Activated T-cell treated with anti-CD3 and anti-CD28 coated beads, Interleukin-2, amount 50 U/mL, for 48 hours (primary cell): Measurements from ENCODE around the gene YJU2.
"Not testable (repeated sequence)": the region's sequence is repeated elsewhere in the genome, so short reads cannot be mapped to it uniquely, and the experiment has no call there.

ENCODE experiments used
- DNase-seq, 2 experiments: peaks; one replicate each; pipeline ENCODE4 v3.0.0-alpha.2; 2020

Gene YJU2

GRCh38 chr19:4246767-4247593 lies at the start of gene YJU2:
YJU2 (plus strand) TSS chr19:4247080; CDS start chr19:4247147, 67 bp downstream.
- DNase-seq: peak; percentile 98

DNA sequence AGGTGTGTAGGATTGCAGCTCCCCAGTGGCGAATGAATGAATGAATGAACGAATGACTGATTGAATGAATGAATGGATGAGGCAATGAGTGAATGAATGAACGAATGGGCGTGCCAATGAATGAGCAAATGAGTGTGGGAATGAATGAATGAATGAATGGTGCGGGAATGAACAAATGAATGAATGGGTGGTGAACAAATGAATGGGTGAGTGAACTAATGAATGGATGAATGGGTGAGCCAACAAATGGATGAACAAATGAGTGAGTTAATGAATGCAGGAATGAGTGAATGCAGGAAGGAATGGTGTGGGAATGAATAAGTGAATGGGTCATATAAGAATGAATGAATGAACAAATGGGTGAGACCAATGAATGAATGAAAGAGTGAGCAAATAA lies 49.7 kb upstream of the YJU2 start:
- no peak for DNase-seq

GRCh38 chr19:4197625-4198466 lies 49.0 kb upstream of the YJU2 start:
- no peak for DNase-seq

DNA sequence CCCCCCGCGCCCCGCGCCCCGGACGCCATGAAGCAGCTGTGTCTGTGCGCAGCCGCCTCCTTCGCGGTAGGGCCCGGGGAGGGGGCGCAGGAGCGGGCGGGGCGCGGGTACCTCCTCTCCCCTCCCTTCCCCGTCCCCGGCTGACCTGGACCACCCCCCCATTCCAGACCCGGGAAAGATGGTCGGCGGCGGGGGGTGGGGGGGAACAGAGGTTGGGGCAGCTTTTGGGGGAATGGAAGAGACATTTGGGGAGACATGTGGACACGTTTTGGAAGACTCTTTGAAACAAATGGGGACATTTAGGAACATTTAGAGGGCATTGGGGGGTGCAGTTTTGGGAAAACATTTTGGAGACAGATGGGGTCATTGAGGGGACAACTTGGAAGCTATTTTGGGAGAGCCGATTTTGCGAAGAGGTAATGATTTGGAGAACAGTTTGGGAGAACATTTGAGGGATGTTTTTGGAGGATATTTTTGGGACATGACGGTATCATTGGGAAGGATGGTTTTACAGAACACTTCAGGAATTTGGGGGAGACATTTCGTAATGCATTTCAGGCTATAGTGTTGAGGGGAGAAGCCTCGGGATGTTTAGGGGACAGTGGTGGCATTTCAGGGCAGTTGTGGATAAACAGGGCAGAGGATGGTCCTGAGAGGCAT lies 48.3 kb upstream of the YJU2 start:
- no peak for DNase-seq

DNA sequence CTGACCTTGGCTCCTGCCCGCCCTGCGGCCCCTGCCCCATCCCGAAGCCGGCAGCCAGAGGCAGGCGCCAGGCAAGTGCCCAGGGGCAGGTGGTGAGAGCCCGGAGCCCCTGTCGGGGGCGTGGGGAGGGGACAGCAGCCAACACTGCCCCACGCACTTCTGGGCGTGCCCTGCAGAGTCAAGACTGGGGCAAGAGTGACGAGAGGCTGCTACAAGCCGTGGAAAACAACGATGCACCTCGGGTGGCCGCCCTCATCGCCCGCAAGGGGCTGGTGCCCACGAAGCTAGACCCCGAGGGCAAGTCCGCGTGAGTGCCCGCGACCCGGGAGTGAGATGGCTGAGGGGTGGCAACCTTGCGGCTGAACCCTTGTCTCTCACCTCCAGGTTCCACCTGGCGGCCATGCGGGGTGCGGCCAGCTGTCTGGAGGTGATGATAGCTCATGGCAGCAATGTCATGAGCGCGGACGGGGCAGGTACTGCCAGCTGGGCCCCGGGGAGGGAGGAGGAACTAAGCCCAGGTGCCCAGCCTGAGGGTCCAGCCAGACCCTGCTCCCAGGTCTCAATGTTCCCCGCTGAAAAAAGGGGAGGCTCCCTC lies 47.1 kb upstream of the YJU2 start:
- no peak for DNase-seq

DNA sequence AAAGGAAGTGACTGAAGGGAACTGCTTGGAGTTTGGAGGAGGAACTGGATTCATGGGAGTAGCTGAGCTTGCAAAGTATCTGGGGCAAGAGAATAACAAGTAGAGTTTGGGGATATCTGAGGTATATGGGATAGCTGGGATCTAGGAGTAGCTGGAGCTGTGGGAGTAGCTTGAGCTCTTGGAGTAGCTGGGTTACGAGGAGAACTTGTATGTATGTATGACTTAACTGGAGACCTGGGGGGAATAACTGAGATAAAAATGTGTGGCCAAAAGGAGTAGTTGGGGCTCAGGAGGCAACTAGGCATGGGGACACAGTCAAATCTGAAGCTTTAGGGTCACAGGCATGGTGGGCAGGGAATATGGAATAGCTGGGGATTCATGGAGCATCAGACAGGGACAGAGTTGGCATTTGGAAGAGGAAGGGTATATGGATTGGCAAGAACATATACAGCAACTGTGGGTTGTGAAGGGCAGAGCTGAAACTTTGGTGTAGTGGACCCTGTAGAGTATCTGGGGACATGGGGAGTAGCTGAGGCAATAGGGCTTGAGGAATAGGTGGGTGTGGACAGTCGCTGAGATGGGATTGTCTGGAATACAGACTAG lies 45.8 kb upstream of the YJU2 start:
- no peak for DNase-seq

DNA sequence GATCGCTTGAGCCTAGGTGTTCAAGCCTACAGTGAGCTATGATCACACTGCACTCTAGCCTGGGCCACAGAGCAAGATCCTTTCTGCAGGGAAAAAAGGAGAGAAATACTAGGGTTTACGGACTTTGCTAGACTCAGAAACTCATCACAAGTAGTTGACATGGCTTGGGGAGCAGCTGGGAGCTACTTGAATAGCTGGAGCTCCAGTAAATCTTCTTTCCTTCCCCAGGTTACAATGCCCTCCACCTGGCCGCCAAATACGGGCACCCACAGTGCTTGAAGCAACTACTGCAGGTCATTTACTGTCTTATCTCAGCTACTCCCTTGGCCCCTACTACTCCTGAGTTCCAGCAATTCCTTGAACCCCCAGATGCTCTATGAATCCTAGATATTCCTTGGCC lies 45.1 kb upstream of the YJU2 start:
- DNase-seq: no peak

- no peak for DNase-seq
Observed at GRCh38 chr19:4206818-4207484, 39.9 kb upstream of the YJU2 start.

DNA sequence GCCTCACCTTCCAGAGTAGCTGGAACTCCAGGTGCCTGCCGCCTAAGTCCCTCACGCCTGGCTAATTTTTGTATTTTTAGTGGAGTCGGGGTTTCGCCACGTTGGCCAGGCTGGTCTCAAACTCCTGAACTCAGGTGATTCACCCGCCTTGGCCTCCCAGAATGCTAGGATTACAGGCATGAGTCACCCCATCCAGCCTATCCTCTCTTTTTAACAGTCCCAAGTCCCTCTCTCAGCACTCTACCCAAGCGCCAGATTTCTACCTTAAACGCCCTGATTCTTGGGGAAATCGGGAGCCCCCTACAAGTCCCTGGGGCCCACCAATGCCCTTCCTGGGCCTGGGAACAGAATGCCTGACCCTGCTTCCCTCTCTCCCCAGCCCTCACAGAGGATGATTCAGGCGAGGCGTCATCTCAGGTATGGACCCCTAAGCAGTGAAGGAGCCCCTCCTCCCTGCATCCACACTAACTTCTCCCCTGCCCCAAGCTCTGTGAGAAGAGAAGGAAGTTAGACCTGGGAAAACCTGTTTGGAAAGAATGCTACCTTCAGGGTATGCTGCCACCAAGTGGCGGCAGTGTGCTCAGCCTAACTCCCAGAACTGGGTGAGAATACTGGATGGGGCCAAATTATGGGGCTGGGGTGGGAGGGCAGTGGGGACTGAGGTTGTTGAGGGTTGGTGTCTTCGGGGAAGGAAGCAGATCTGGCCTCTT lies 38.3 kb upstream of the YJU2 start:
- DNase-seq: no peak

DNA sequence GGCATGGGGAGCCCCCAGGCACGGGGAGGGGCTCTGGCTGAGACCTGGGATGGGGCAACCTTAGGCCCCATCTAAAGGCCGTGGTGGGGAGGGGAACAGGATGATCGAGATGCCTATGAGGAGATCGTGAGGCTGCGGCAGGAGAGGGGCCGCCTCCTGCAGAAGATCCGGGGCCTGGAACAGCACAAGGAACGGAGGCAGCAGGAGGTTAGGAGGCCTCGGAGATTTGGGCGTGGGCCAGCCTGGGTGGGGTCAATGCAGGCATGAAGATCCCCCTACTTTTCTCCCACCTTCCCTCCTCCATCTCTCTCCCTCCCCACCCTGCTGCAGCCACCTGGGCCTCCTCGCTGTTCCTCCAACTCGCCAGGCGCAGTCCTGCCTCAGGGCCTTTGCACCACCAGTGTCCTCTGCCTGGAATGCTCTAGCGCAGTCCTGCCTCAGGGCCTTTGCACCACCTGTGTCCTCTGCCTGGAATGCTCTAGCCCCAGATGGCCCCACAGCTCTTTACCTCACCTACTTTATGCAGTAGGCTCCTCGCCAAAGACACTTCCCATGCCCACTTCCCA lies 36.6 kb upstream of the YJU2 start:
- no peak for DNase-seq

- no peak for DNase-seq
Observed at GRCh38 chr19:4213116-4213515, 33.8 kb upstream of the YJU2 start.

DNA sequence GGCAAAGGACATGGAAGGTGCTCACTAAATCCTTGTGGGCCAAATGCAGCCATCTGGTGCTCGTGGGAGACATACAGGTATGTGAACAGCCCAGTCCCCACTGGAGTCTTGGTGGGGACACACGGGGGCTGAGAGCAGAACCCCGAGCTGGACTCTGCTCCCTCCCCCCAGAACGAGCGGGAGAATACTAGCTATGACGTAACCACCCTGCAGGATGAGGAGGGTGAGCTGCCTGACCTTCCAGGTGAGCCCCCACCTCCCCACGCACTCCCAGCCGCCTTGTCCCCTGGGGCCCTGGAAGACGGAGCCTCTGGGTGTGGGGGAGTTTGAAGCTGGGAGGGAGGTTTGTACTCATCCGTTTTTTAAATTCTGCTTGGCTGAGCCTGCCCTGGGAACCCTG lies 31.1 kb upstream of the YJU2 start:
- DNase-seq: no peak

GRCh38 chr19:4216846-4217245 lies 30.0 kb upstream of the YJU2 start:
- DNase-seq: no peak

DNA sequence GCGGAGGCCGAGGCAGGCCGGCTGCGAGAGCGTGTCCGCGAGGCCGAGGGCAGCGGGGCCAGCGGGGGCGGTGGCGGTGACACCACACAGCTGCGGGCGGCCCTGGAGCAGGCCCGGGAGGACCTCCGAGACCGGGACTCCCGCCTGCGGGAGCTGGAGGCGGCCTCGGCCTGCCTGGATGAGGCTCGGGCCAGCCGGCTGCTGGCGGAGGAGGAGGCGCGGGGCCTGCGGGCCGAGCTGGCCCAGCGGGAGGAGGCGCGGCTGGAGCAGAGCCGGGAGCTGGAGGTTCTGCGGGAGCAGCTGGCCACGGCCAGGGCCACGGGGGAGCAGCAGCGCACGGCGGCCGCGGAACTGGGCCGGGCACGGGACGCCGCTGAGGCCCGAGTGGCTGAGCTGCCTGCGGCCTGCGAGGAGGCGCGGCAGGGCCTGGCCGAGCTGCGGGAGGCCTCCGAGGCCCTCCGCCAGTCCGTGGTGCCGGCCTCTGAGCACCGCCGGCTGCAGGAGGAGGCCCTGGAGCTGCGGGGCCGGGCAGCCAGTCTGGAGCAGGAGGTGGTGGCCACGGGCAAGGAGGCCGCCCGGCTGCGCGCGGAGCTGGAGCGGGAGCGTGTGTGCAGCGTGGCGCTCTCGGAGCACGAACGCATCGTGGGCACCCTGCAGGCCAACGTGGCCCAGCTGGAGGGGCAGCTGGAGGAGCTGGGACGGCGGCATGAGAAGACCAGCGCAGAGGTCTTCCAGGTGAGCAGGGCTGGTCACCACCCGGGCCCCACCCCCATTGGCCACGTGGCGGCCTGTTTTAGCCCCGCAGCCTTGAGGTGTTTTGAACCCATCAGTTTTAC lies 29.2 kb upstream of the YJU2 start:
- no peak for DNase-seq

GRCh38 chr19:4218523-4218922 lies 28.4 kb upstream of the YJU2 start:
- DNase-seq: not testable (repeated sequence)

- no peak for DNase-seq
Observed at GRCh38 chr19:4220188-4220587, 26.7 kb upstream of the YJU2 start.

DNA sequence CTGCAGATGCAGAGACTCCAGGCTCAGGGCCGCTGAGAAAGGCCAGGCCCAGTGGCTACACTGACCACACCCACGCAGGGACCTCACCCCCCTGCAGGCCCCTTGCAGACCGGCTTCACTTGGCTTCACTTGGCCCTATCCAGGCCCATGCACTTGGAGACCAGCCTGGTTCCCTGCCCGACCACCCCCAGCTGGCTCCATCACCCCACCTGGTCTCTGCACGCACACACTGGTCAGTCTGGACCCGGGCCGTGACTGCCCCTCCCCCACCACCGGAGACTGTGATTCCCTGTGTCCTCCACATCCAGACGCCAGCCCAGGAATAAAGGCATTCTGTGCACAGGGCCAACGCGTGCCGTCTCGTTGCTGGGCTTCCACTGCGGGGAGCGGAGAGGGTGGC lies 22.4 kb upstream of the YJU2 start:
- DNase-seq: no peak

DNA sequence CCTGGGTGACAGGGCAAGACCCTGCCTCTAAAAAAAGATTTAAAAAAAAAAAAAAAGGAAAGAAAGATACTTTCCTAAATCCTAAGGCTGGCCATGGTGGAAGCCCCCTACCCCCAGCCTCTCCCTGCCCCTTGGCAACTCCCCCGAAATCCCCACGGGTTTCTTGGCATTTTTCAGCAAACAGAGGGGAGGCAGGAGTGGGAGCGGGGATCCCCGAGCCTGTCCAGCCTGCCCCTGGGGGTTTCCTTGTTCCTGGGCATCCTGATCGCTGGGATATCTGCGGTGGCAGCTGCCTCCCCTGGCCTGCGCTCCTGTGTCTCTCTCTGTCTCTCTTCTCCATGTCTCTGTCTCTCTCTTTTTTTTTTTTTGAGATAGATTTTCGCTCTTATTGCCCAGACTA lies 21.0 kb upstream of the YJU2 start:
- no peak for DNase-seq

- no peak for DNase-seq
Observed at GRCh38 chr19:4227771-4228170, 19.1 kb upstream of the YJU2 start.

DNA sequence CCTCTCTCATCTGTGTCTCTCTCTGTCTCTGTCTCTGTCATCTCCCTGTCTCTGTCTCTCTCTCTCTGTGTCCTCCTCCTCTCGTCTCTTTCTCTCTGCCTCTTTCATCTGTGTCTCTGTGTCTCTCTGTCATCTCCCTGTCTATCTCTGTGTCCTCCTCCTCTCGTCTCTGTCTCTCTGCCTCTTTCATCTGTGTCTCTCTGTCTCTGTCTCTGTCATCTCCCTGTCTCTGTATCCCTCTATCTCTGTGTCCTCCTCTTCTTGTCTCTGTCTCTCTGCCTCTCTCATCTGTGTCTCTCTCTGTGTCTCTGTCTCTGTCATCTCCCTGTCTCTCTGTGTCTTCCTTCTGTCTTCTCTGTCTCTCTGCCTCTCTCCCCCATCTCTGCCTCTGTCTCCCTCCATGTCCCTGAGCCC lies 18.1 kb upstream of the YJU2 start:
- no peak for DNase-seq
